HCT116 (cell line): ENCODE data around the gene FAM114A1. TPM values are rescaled to one million over a fixed set of nuclear protein-coding genes. Genes with fewer than 3 reads are reported as not detected.
A peak's percentile ranks its signal among the peaks of the same experiment; 100 is the strongest.

Experiments
- ATAC-seq: fragments of 200-7000 bp; cut with Tn5 transposase; 2 replicates; pipeline ENCODE4 v1.9.1; 2020; ENCODE audit warnings: mild to moderate bottlenecking, moderate library complexity
- BruUV-seq: library from RNA; stranded (reverse); fragments of 400-500 nt; replicated peaks from 2 replicates; lab custom pipeline; 2021; lab: Mats Ljungman, UMichigan
- CTCF ChIA-PET: fragments of 300-600 bp; sonication (Branson Sonifier 250); formaldehyde crosslinking; loops from one replicate; lab custom pipeline; 2021; ENCODE audit warnings: antibody characterized with exemption; lab: Charles Lee
- POLR2A ChIA-PET: fragments of 300-600, 350-600 bp; sonication (Branson Sonifier 250); formaldehyde crosslinking; loops from one replicate; lab custom pipeline; 2021; ENCODE audit warnings: antibody characterized with exemption; lab: Charles Lee
- RAD21 ChIA-PET, 2 experiments: fragments of 300-600 bp; sonication (Branson Sonifier 250); formaldehyde crosslinking; loops; one replicate each; lab custom pipeline; 2023; ENCODE audit warnings: low total read pairs in 2 of 2; ENCODE audit not compliant: uncharacterized antibody in 2 of 2, unreplicated experiment in 2 of 2, low non-redundant PET in 1 of 2; lab: Charles Lee
- DNase-seq: peaks from one replicate; pipeline ENCODE4 v3.0.0-alpha.2; 2010; ENCODE audit warnings: low read depth, low spot score
- H2AFZ ChIP-seq: fragments of 200-600 bp; shearing (Covaris generic), sonication (generic); 2 replicates; pipeline ENCODE4 v1.6.1; 2017; ENCODE audit warnings: low read depth, mixed run types, mixed read lengths, antibody characterized with exemption, low read length; ENCODE audit not compliant: poor library complexity, severe bottlenecking
- H3K27ac ChIP-seq: 2 replicates; pipeline ENCODE4 v1.5.1; 2012; ENCODE audit warnings: low read depth, low read length
- H3K27me3 ChIP-seq: fragments of 200-600 bp; sonication (generic); 2 replicates; pipeline ENCODE4 v1.6.1; 2016; ENCODE audit warnings: mixed run types, low read length, mixed read lengths; ENCODE audit not compliant: insufficient read depth
- H3K36me3 ChIP-seq, 2 experiments: fragments of 200-500 bp in 1 of 2; fragments of 200-600 bp in 1 of 2; sonication (Bioruptor generic) in 1 of 2; sonication (generic) in 1 of 2; 2 replicates each; pipeline versions ENCODE4 v1.5.1 to v1.6.1; 2014 to 2016; ENCODE audit warnings: low read length in 2 of 2, inconsistent platforms in 1 of 2, mixed read lengths in 1 of 2, mixed run types in 1 of 2; ENCODE audit not compliant: insufficient read depth in 2 of 2, control insufficient read depth in 1 of 2
- H3K4me1 ChIP-seq, 2 experiments: fragments of 200-600 bp in 1 of 2; sonication (generic) in 1 of 2; 2 replicates each; pipeline versions ENCODE4 v1.5.1 to v1.6.1; 2012 to 2017; ENCODE audit warnings: low read length in 2 of 2, inconsistent platforms in 1 of 2, mild to moderate bottlenecking in 1 of 2, mixed read lengths in 1 of 2, mixed run types in 1 of 2, moderate library complexity in 1 of 2; ENCODE audit not compliant: insufficient read depth in 2 of 2, control insufficient read depth in 1 of 2
- H3K4me2 ChIP-seq: fragments of 200-600 bp; sonication (generic); 2 replicates; pipeline ENCODE4 v1.6.1; 2017; ENCODE audit warnings: mixed run types, low read length, mixed read lengths
- H3K4me3 ChIP-seq, 2 experiments: fragments of 200-600 bp in 1 of 2; sonication (generic) in 1 of 2; replicated peaks in 1 of 2; 2 replicates each; pipeline ENCODE4 v1.5.1; 2011 to 2016; ENCODE audit warnings: low read length in 2 of 2, control low read depth in 1 of 2, low read depth in 1 of 2, mild to moderate bottlenecking in 1 of 2, mixed read lengths in 1 of 2, mixed run types in 1 of 2
- H3K79me2 ChIP-seq: fragments of 200-600 bp; sonication (generic); 2 replicates; pipeline ENCODE4 v1.6.1; 2017; ENCODE audit warnings: mild to moderate bottlenecking, mixed run types, low read length, moderate library complexity, mixed read lengths; ENCODE audit not compliant: insufficient read depth
- H3K9ac ChIP-seq: fragments of 200-600 bp; sonication (generic); 2 replicates; pipeline ENCODE4 v1.6.1; 2016; ENCODE audit warnings: low read length, mixed read lengths
- H3K9me2 ChIP-seq: fragments of 200-600 bp; sonication (generic), shearing (Covaris generic); 2 replicates; pipeline ENCODE4 v1.6.1; 2017; ENCODE audit warnings: mixed run types, mild to moderate bottlenecking, moderate library complexity; ENCODE audit not compliant: insufficient read depth
- H3K9me3 ChIP-seq, 2 experiments: fragments of 200-500 bp in 1 of 2; fragments of 200-600 bp in 1 of 2; sonication (Bioruptor generic) in 1 of 2; sonication (generic) in 1 of 2; 2 replicates each; pipeline ENCODE4 v1.6.1; 2014 to 2017; ENCODE audit warnings: low read length in 2 of 2, mixed read lengths in 2 of 2, inconsistent platforms in 1 of 2, low read depth in 1 of 2, mild to moderate bottlenecking in 1 of 2, mixed run types in 1 of 2, moderate library complexity in 1 of 2; ENCODE audit not compliant: control insufficient read depth in 1 of 2, insufficient read depth in 1 of 2
- H4K20me1 ChIP-seq: fragments of 200-600 bp; sonication (generic), shearing (Covaris generic); 2 replicates; pipeline ENCODE4 v1.6.1; 2017; ENCODE audit warnings: mixed run types, mild to moderate bottlenecking, moderate library complexity; ENCODE audit not compliant: insufficient read depth
- CTCF ChIP-seq, 3 experiments: fragments of 200-600 bp in 1 of 3; sonication (generic) in 1 of 3; IDR thresholded peaks in 2 of 3; conservative IDR thresholded peaks in 1 of 3; 2 replicates each; pipeline ENCODE4 v1.5.1; 2012 to 2017; ENCODE audit warnings: low read depth in 2 of 3, low read length in 2 of 3, antibody characterized with exemption in 1 of 3, borderline replicate concordance in 1 of 3, control low read depth in 1 of 3, mild to moderate bottlenecking in 1 of 3, mixed read lengths in 1 of 3, mixed run types in 1 of 3, moderate library complexity in 1 of 3; ENCODE audit not compliant: insufficient read depth in 1 of 3
- RAD21 ChIP-seq: IDR thresholded peaks from 2 replicates; pipeline ENCODE4 v1.6.1; 2012; ENCODE audit warnings: low read depth, mild to moderate bottlenecking
- REST ChIP-seq: IDR thresholded peaks from 2 replicates; pipeline ENCODE4 v1.6.1; 2012; ENCODE audit warnings: low read depth
- SRF ChIP-seq: IDR thresholded peaks from 2 replicates; pipeline ENCODE4 v1.6.1; 2012; ENCODE audit warnings: low read depth
- intact Hi-C: fragments of 100-400 bp; cut with micrococcal nuclease; formaldehyde crosslinking; loops from 2 replicates; pipeline ENCODE4 v1.10.0; 2022
- total RNA-seq: library from RNA; stranded (reverse); gene quantifications from one replicate; pipeline ENCODE4 v1.2.1, GENCODE V29; 2021; ENCODE audit not compliant: unreplicated experiment

Gene FAM114A1
- total RNA-seq, 1 experiment from 2014 or later: 35.6 TPM

- ATAC-seq (peak; percentile 69), DNase-seq (no peak)
- CTCF ChIA-PET: interaction anchor here (0.6 to 3.0 kb wide), 11 partner anchors 42 to 566 kb away, joined by 3 to 50 read pairs (median 4); partner anchors contain the start of gene LIAS
- H3K9me3 ChIP-seq: no peaks in the 10 kb centered on the region
- no peak overlapping the region for H3K4me3 ChIP-seq
- no peak overlapping the region for H3K27ac ChIP-seq
- no peaks in the 10 kb centered on the region for H3K79me2 ChIP-seq
- H2AFZ ChIP-seq: no peak overlapping the region
- POLR2A ChIA-PET: interaction anchor here (1.2 kb wide), 1 partner anchor 556 kb away, joined by 3 read pairs; the partner anchor contains the start of genes LIAS and RPL9
- H4K20me1 ChIP-seq: no peaks in the 10 kb centered on the region
- H3K4me1 ChIP-seq: no peaks in the 10 kb centered on the region
- H3K36me3 ChIP-seq: no peaks in the 10 kb centered on the region; a peak in 1 of 4 replicates
- no peak overlapping the region for H3K4me2 ChIP-seq
- intact Hi-C loops: loop anchor here (1.0 to 5.0 kb wide), 2 partner anchors 233 to 550 kb away; no protein-coding TSS in a partner anchor
- no peaks in the 10 kb centered on the region for H3K27me3 ChIP-seq
- H3K9me2 ChIP-seq: no peaks in the 10 kb centered on the region
- RAD21 ChIA-PET: interaction anchor here (0.5 to 1.7 kb wide), 6 partner anchors 110 to 533 kb away, joined by 3 to 13 read pairs (median 4); no protein-coding TSS in a partner anchor
- no TSS peak for BruUV-seq
- no peak overlapping the region for H3K9ac ChIP-seq
- TF ChIP-seq REST: no peak
- peak in 2 of 3 experiments; percentile 49 to 55; a peak in 3 of 6 replicates for TF ChIP-seq CTCF (IDR thresholded peaks at IDR 0.05 in 2 of 3, conservative IDR thresholded peaks at IDR 0.05 in 1 of 3; ENCODE audit: borderline replicate concordance in 1 of 3, insufficient read depth in 1 of 3, low read depth in 2 of 3, low read length in 2 of 3)
- TF ChIP-seq RAD21: peak; percentile 79
- TF ChIP-seq SRF: no peak
Observed at GRCh38 chr4:38902695-38903094, 35.1 kb downstream of the FAM114A1 start.
